Skin of body (tissue), 2 donors: ENCODE data around the gene ATF3. TPM values are rescaled to one million over a fixed set of nuclear protein-coding genes. Genes with fewer than 3 reads are reported as not detected.
"Not testable (repeated sequence)": the region's sequence is repeated elsewhere in the genome, so short reads cannot be mapped to it uniquely, and the experiment has no call there.

Experiments
- DNase-seq: peaks from one replicate; lab custom pipeline; 2025; lab: John Stamatoyannopoulos, UW
- total RNA-seq: library from RNA; depleted of rRNA; stranded (reverse); fragments of >200 nt; gene quantifications from one replicate; pipeline ENCODE4 v1.2.3, GENCODE V29; 2014

Gene ATF3
- total RNA-seq, 1 donor from 2014 or later: 32.7 TPM

DNA sequence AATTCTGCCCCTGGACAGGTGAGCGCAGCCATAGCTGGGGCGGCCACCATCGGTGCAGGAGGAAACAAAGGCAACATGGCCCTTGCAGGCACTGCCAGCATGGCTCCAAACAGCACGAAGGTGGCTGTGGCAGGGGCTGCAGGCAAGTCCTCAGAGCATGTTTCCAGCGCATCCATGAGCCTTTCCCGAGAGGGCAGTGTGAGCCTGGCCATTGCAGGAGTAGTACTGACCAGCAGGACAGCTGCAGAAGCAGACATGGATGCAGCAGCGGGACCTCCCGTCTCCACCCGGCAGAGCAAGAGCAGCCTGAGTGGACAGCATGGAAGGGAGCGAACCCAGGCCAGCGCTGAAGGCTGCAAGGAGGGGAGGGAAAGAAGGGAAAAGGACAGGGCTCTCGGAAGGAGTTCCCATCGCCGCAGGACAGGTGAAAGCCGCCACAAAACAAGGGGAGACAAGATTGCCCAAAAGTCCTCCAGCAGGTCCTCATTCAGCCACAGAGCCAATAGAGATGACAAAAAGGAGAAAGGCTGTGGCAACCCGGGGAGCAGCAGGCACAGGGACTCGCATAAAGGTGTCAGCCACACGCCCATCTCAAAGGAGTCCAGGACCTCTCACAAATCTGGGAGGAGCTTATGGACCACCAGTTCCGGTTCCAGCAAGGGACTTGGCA, 17.4 kb downstream of the ATF3 start:
- no peak for DNase-seq

DNA sequence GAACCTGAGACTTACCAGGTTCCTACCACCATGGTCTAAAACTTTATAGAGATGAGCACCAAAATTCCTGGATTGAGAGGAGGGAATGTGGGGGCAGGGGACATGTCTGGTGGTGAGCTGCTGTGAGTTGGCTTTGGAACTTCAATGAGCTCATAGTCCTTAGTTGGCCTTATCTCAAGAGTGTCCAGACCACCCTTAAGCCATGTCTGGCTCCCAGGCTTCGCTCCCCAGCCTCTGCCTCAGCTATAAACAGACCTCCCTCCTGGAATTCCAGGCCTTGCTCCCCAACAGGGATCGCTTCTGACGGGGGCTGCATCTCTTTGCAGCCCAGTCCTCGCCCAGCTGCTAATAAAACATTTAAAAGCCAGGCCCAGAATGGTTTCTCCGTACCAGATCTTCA, 19.5 kb downstream of the ATF3 start:
- DNase-seq: no peak

DNA sequence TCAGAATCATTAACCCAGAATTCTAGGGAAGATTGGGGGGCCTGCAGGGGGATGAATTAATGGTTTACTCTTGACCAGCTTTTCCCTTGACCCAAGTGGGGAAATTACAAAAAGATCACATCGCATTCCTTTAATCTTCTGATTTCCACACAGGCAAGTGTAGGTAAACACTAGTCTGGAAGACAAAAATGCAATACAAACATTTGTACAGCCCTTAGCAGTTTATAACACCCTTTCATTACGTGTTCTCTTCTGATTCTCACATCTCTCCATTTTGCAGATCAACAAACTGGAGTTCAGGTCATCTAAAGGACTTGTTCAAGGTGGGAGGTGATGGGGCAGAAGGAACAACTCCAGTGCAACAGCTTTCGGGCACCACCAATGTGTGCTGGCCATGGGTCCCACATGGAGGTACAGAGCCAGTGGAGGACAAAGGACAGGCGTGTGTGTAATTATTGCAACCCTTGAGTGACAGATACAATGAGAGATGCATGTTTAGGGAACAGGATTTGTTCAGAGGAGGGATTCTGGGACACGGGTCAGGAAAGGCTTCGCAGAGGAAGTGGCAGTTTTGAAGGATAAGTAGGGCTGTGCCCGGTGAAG, 20.4 kb downstream of the ATF3 start:
- no peak for DNase-seq

GRCh38 chr1:212629450-212630157, 21.0 kb downstream of the ATF3 start:
- DNase-seq: no peak

GRCh38 chr1:212630158-212630900, 21.8 kb downstream of the ATF3 start:
- DNase-seq: peak; percentile 33

GRCh38 chr1:212633161-212633560, 24.6 kb downstream of the ATF3 start:
- DNase-seq: no peak

GRCh38 chr1:212634252-212634651, 25.7 kb downstream of the ATF3 start:
- no peak for DNase-seq

DNA sequence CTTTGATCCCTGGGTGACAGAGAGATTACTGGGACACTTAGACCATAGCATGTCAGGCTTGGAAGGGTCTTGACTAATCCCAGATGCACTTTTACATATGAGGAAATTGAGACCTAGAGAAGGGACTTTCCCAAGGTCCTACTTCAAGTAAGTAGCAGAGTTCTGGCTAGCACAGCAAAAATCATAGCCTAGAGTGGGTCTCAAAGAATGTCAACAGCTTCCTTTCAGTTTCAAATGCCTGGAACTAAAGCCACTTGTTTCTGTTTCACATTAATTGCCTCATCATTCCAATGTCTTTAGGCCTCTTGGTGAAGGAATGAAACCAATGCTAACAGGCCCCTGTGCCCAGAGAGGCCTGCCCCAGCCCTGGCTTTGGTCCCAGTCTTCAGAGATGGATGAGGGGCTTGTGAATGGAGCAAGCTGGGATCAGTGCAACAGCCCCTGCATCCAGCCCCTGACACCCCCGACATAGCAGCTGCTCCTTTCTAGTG, 26.6 kb downstream of the ATF3 start:
- DNase-seq: peak; percentile 78

DNA sequence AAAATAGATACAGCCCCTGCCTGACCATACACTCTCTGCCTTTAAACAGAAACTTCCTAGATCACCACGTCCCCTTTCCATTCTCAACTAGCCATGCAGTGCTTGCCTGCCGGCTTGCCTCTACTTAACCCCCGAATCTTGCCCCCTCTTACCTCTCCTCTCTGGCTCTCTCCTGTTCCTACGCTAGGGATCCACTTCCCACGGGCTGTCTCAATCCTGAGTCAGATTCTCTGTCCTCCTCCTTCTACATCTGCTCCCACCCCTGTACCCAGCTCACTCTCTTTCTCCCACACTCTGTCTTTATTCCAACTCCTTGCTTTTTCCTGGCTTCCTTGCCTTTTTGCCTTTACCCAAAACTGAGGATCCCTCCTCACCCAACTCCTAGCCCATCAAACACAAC, 29.3 kb downstream of the ATF3 start:
- DNase-seq: no peak

DNA sequence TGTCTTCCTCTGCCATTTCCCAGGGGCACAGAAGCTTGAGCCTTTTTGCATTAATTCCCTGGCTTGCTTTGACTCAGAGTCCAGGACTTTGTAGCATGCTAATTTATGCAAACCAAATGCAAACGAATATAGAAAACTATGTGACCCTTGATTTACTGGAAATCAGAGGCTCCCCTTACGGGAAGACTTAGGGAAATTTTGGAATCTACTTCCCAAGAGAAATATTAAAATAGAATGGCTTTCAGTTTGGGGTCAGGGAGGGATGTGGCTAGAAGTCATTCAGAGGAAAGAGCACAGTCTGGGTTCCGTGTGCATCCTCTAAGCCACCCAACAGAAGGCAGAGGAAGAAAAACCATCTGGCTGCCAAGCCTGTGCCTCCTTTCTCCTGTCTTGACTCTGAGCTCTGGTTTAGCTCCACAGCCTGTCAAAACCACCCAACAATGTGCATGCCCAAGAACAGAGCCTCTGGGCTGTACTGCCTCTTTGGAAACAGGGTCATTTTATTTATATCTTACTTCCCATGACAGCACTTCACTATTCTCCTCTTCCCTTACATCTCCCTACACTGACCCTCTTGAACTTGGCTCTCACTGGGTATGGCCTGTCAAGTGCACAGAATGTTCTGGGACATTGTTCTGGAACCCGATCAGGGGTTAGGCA, 30.1 kb downstream of the ATF3 start:
- peak; percentile 35 for DNase-seq

- DNase-seq: not testable (repeated sequence)
These were observed 31.0 kb downstream of the ATF3 start for GRCh38 chr1:212639524-212639923.

DNA sequence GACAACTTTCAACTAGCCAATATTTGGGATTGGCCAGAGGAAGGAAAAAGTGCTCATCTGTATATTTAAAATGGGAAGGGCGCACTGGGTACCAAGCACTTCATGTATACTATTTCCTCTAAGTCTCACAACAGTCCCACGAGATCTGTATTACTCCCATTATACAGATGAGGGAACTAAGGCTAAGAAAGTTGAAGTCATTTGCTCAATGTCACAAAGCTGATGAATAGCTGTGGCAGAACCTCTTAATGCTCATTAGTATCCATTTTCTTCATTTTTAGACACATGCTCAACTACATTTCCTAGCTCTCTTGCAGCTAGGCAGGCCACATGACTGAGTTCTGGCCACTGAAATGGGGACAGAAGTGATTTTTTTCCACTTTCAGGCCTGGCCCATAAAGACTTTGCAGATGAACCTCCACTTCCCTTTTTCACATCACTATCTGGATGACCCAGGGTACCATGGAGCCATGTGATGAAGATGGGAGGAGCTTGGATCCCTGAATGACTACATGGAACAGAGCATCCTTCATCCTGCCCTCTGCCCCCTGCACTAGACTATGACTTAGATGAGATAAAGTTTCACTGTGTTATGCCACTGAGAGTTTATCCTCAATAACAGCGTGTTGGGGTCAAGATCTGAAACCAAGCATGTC, 31.8 kb downstream of the ATF3 start:
- DNase-seq: no peak

GRCh38 chr1:212641956-212642355, 33.4 kb downstream of the ATF3 start:
- DNase-seq: no peak

- no peak for DNase-seq
These were observed 35.3 kb downstream of the ATF3 start for GRCh38 chr1:212643877-212644276.

DNA sequence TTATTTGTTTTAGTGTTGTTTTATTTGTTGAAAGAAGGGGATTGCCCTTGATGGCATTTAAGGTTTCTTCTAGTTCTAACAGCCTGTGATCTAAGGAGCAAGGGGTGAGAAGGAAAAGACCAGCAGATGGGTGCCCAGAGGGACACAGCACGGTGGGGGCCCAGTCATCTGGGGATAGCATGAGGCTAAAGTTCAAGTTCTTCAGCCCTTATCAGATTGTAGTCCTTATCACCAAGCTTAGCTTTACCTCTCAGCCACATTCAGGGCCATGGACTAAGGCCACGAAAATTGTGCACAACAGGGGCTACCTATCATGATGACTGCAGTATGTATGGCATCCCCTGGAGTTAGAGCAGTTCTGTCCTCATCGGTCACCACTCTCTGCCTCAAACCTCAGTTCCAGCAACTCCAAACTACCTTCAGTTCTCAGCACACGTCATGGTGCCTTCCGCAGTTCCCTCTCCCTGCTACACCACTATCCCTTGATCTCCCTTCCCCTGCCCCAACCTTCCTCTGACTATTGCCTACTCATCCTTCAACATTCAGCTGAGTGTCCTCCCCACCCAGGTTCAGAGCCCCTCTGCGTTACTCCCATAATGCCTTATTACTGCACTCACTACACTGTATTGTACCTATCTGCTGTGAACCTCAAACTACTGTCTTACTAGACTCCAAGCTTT, 36.4 kb downstream of the ATF3 start:
- no peak for DNase-seq

GRCh38 chr1:212645546-212646543, 37.3 kb downstream of the ATF3 start:
- no peak for DNase-seq

GRCh38 chr1:212646588-212646987, 38.0 kb downstream of the ATF3 start:
- no peak for DNase-seq

DNA sequence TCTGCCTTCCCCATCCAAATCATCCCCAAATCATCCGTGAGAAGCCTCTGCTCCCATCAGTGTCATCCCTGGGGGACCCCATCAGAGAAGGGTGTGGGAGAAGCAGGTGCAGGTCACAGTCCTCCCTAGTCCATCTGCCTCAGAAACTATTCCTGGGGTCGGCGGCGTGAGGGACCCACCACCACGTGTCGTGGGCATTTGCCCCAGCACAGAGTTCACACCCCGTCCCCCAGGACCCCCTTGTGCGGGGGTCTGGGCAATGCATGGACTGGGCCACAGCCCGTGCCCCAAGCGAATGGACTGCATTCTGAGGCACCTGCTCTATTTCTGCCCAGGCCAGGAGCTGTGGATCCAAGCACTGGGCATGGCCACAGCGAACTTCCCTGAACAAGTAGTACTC, 38.4 kb downstream of the ATF3 start:
- no peak for DNase-seq

DNA sequence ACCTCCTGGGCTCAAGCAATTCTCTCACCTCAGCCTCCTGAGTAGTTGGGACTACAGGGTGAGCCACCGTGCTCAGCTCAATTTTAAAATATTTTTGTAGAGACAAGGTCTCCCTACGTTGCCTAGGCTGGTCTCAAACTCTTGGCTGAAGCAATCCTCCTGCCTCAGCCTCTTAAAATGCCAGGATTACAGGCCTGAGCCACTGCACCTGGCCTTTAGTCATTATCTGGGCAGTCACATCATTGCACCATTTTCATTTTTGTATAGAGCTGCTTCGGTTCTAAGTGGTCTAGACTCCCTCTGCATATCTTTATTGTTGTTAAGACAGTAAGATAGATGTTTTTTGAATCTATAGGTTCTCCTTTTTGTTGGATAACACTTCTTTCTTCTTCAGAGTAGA, 39.9 kb downstream of the ATF3 start:
- DNase-seq: no peak
